GM12865 (cell line): ENCODE results near the gene BOC.

Source experiments
- DNase-seq: peaks from one replicate; pipeline ENCODE4 v3.0.0; 2010; ENCODE audit warnings: low read depth
- H3K4me3 ChIP-seq: 2 replicates; pipeline ENCODE4 v1.5.1; 2011; ENCODE audit warnings: mild to moderate bottlenecking, low read depth, low read length, control low read depth
- TF ChIP-seq, protein P1 (sequence below): IDR thresholded peaks from 2 replicates; pipeline ENCODE4 v1.5.1; 2011; ENCODE audit warnings: low read length, control low read depth, low read depth, inconsistent platforms; ENCODE audit not compliant: insufficient read depth; ENCODE audit errors: missing control alignments

Gene BOC

DNA sequence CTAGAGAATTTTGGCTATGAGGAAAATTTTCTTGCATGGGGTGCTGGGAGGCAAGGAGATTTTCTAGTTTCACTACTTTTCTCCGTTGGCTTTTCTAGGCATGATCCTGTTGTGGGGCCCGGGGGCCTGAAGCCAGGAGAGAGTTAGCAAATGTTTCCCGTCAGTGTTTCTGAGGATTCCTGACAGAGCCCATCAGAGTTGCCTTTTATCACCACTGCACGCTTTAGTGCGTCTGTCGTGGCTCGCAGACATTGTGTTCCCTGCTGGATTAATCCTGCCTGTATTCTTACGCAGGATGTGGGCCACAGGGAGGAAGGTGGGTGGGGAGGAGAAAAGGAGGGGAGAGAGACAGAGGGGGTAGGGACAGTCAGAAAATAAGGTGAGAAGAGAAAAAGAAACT is 18.1 kb upstream of the BOC start:
- no peak overlapping the region for H3K4me3 ChIP-seq
- TF ChIP-seq, protein P1, sequence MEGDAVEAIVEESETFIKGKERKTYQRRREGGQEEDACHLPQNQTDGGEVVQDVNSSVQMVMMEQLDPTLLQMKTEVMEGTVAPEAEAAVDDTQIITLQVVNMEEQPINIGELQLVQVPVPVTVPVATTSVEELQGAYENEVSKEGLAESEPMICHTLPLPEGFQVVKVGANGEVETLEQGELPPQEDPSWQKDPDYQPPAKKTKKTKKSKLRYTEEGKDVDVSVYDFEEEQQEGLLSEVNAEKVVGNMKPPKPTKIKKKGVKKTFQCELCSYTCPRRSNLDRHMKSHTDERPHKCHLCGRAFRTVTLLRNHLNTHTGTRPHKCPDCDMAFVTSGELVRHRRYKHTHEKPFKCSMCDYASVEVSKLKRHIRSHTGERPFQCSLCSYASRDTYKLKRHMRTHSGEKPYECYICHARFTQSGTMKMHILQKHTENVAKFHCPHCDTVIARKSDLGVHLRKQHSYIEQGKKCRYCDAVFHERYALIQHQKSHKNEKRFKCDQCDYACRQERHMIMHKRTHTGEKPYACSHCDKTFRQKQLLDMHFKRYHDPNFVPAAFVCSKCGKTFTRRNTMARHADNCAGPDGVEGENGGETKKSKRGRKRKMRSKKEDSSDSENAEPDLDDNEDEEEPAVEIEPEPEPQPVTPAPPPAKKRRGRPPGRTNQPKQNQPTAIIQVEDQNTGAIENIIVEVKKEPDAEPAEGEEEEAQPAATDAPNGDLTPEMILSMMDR = no peak
- DNase-seq = no peak

GRCh38 chr3:113193719-113194118 is 17.6 kb upstream of the BOC start:
- no peak overlapping the region for H3K4me3 ChIP-seq
- DNase-seq = no peak
- TF ChIP-seq, protein P1 = no peak

DNA sequence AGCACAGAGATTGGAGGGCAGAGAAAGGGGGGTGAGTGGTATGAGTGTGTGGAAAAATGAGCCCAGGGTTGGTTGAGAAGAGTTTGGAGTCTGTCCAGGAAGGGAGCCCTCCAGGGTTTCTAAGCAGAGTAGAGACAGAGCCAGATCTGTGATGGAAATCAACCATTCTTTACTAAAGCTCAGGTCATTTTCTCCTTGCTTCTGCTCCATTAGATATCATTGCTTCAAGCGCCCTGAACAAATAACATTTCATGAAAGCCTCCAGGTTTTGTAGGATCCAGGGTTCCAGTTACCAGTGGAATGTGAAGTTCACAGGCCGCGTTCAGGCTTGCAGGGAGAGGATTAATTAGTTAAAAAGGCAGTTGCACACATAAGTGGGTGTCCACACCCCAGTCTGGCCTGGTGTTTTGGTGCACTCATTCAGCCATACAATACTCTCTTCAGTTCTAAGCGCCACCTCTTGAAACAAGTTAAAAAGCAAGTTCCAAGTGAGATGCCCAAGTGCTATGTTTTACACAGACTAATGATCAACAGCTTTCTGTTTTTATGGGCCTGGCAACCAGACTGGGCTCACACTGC is 16.4 kb upstream of the BOC start:
- no peak for DNase-seq
- TF ChIP-seq, protein P1 = no peak

DNA sequence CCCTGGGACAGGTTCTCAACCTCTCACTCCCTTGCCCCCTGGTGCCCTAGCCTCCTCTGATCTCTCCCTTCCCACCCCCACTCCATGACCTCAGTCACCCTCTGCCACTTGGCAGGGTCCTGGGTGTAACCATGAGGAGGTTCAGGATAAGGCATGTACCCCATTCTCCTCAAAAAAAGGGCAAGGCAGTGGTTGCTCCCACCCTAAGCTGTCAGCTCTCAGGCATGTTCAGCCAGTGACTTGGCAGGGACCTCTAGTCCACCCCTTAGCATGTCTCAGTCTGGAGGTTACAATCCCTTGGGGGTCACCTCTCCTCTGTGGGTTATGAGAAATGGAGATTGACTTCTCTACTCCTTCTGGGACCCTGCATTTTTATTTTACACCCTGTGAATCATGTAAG is 11.0 kb upstream of the BOC start:
- H3K4me3 ChIP-seq = no peak overlapping the region
- no peak for DNase-seq
- TF ChIP-seq, protein P1 = no peak

More for the DNA sequence above, 16.4 kb upstream of the BOC start:
- H3K4me3 ChIP-seq = no peak overlapping the region

DNA sequence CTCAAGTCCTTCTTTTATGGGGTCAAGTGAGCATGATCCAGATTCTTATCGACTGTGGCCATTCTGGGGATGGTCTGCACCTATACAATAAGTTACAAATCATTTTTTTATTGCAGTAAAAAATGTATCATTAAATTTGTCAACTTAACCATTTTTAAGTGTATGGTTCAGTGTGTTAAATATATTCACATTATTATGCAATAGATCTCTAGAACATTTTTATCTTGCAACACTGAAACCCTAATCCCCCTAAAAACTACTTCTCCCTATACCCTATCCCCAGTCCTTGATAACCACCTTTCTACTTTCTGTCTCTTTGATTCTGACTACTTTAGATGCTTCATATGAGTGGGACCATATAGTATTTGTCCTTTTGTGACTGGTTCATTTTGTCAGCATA is 10.4 kb upstream of the BOC start:
- H3K4me3 ChIP-seq = no peak overlapping the region
- TF ChIP-seq, protein P1 = no peak
- no peak for DNase-seq

GRCh38 chr3:113204371-113204770 is 7.0 kb upstream of the BOC start:
- TF ChIP-seq, protein P1 = no peak

GRCh38 chr3:113205481-113205880 is 5.9 kb upstream of the BOC start:
- TF ChIP-seq, protein P1 = no peak
- H3K4me3 ChIP-seq = no peak overlapping the region
- no peak for DNase-seq

More at GRCh38 chr3:113204371-113204770, 7.0 kb upstream of the BOC start:
- DNase-seq = no peak
- H3K4me3 ChIP-seq = no peak overlapping the region
